ENCODE measurements around the gene GSG1L. TPM values are rescaled to one million over a fixed set of nuclear protein-coding genes. Genes with fewer than 3 reads are reported as not detected.

The GSG1L gene
- total and polyA plus RNA-seq, 2 of the 13 experiments (the other 11 are each of a cell fraction or from before 2014, with no cell fraction given): not detected

DNA sequence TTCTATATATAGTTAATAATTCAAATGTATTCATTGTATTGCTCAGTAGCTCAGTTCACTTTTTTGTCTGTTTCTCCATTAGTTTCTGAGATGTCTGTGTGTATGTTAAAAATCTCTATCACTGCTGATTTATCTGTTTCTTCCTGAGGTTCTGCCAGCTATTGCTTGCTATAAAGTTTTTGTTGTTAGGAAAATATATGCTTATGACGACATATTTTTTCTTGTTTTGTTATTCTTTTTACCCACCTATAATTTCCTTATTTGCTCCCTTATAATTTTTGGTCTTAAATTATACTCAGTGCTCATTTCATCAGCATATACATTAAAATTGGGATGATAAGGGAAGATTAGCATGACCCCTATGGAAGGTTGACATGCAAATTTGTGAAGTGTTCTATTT is 200.6 kb downstream of the GSG1L start:
- no peaks in the 10 kb centered on the region for H4K20me1 ChIP-seq (ENCODE audit: insufficient read depth, low read length)
- WGBS (ENCODE audit: low lambda C conversion rate): 7% methylated on average over 1 of the region's 1 CpG
- no peak overlapping the region for H3K4me3 ChIP-seq (replicated peaks in 1 of 3; ENCODE audit: insufficient read depth in 1 of 3, low read depth in 2 of 3, low read length in 3 of 3)
- CTCF ChIA-PET (ENCODE audit: low intra/inter-chr PET ratio, low total read pairs): no interaction called here
- intact Hi-C loops (cut with micrococcal nuclease; ENCODE audit: unreplicated experiment) (no loop called here), in situ Hi-C loops (cut with HindIII; ENCODE audit: extremely low pct_ligation_motif_present, low pct_unique_long_range_greater_than_20kb) (no loop called here)
- H3K27me3 ChIP-seq (ENCODE audit: control insufficient read depth in 1 of 2, insufficient read depth in 2 of 2, low read length in 2 of 2): peaks cover 0 to 11% of the 10 kb centered on the region in 2 experiments; a peak in 1 of 5 replicates
- H3K9me3 ChIP-seq (ENCODE audit: low read length): no peaks in the 10 kb centered on the region
- H3K4me1 ChIP-seq (ENCODE audit: insufficient read depth, low read length): no peaks in the 10 kb centered on the region
- TF ChIP-seq CREB1 (IDR thresholded peaks at IDR 0.05): peak; percentile 52; the same call in 1 of the 2 replicates
- no peak for TF ChIP-seq CREB1 (CRISPR knock-in tag; IDR thresholded peaks at IDR 0.05)
- TF ChIP-seq, protein P1, sequence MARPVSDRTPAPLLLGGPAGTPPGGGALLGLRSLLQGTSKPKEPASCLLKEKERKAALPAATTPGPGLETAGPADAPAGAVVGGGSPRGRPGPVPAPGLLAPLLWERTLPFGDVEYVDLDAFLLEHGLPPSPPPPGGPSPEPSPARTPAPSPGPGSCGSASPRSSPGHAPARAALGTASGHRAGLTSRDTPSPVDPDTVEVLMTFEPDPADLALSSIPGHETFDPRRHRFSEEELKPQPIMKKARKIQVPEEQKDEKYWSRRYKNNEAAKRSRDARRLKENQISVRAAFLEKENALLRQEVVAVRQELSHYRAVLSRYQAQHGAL (CRISPR knock-in tag; IDR thresholded peaks at IDR 0.05; ENCODE audit: not compliant biosample characterization): no peak
- peak; percentile 61 for TF ChIP-seq ATF7 (IDR thresholded peaks at IDR 0.05)
- TF ChIP-seq ATF7 (CRISPR knock-in tag; IDR thresholded peaks at IDR 0.05): no peak
- no peak overlapping the region for H2AFZ ChIP-seq (ENCODE audit: low read length)
- ATAC-seq (no peak), DNase-seq (ENCODE audit: low spot score) (no peak), FAIRE-seq (no peak)
- H3K4me2 ChIP-seq (ENCODE audit: low read depth, low read length): no peak overlapping the region
- no peak overlapping the region for H3K9ac ChIP-seq (ENCODE audit: insufficient read depth, low read depth, low read length)
- POLR2A ChIA-PET: no interaction called here
- no peaks in the 10 kb centered on the region for H3K36me3 ChIP-seq (replicated peaks in 1 of 2; ENCODE audit: control insufficient read depth in 1 of 2, insufficient read depth in 2 of 2, low read length in 2 of 2)
- no peak overlapping the region for H3K27ac ChIP-seq (ENCODE audit: extremely low read length, insufficient read depth, low read length)
- no TSS peak for BruUV-seq (replicated peaks)
- no peaks in the 10 kb centered on the region for H3K79me2 ChIP-seq (ENCODE audit: insufficient read depth, low read length)

DNA sequence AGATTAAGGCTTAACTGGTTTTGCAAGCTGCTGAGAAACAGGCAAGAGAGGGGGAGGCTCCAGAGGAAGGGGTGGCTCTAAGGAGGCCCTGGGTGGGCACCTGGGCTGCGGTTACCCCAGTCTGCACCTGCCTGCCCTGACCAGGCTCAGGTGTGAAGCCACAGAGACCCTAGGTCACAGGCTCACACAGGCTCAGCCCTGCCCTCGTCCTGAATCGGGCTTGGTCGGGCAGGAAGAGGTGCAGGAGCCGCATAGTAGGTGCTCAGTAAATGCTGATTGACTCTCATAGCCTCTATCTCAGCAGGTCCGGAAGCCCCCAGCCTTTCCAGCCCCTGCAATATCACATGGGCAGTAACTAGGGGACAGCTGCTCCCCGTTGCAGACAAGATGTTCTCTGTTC is 203.4 kb downstream of the GSG1L start:
- no peak overlapping the region for H3K9ac ChIP-seq (ENCODE audit: insufficient read depth, low read depth, low read length)
- ATAC-seq: no peak; the same call in 2 of the 3 replicates
- no peak overlapping the region for H3K4me2 ChIP-seq (ENCODE audit: low read depth, low read length)
- TF ChIP-seq ZNF557 (CRISPR knock-in tag; IDR thresholded peaks at IDR 0.05): no peak
- TF ChIP-seq FOXK2 (IDR thresholded peaks at IDR 0.05): no peak
- TF ChIP-seq SIN3A (IDR thresholded peaks at IDR 0.05; ENCODE audit: borderline replicate concordance, low read depth, low read length): no peak
- no peak for TF ChIP-seq GPN1 (CRISPR knock-in tag; IDR thresholded peaks at IDR 0.05; ENCODE audit: borderline replicate concordance)
- TF ChIP-seq, protein P2, sequence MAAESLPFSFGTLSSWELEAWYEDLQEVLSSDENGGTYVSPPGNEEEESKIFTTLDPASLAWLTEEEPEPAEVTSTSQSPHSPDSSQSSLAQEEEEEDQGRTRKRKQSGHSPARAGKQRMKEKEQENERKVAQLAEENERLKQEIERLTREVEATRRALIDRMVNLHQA (CRISPR knock-in tag; IDR thresholded peaks at IDR 0.05): no peak
- TF ChIP-seq ZNF3 (CRISPR knock-in tag; IDR thresholded peaks at IDR 0.05): no peak
- TF ChIP-seq ZFP1 (CRISPR knock-in tag; IDR thresholded peaks at IDR 0.05): no peak
- TF ChIP-seq, protein P3, sequence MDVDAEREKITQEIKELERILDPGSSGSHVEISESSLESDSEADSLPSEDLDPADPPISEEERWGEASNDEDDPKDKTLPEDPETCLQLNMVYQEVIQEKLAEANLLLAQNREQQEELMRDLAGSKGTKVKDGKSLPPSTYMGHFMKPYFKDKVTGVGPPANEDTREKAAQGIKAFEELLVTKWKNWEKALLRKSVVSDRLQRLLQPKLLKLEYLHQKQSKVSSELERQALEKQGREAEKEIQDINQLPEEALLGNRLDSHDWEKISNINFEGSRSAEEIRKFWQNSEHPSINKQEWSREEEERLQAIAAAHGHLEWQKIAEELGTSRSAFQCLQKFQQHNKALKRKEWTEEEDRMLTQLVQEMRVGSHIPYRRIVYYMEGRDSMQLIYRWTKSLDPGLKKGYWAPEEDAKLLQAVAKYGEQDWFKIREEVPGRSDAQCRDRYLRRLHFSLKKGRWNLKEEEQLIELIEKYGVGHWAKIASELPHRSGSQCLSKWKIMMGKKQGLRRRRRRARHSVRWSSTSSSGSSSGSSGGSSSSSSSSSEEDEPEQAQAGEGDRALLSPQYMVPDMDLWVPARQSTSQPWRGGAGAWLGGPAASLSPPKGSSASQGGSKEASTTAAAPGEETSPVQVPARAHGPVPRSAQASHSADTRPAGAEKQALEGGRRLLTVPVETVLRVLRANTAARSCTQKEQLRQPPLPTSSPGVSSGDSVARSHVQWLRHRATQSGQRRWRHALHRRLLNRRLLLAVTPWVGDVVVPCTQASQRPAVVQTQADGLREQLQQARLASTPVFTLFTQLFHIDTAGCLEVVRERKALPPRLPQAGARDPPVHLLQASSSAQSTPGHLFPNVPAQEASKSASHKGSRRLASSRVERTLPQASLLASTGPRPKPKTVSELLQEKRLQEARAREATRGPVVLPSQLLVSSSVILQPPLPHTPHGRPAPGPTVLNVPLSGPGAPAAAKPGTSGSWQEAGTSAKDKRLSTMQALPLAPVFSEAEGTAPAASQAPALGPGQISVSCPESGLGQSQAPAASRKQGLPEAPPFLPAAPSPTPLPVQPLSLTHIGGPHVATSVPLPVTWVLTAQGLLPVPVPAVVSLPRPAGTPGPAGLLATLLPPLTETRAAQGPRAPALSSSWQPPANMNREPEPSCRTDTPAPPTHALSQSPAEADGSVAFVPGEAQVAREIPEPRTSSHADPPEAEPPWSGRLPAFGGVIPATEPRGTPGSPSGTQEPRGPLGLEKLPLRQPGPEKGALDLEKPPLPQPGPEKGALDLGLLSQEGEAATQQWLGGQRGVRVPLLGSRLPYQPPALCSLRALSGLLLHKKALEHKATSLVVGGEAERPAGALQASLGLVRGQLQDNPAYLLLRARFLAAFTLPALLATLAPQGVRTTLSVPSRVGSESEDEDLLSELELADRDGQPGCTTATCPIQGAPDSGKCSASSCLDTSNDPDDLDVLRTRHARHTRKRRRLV (CRISPR knock-in tag; IDR thresholded peaks at IDR 0.05): no peak
- TF ChIP-seq NFATC3 (CRISPR knock-in tag; IDR thresholded peaks at IDR 0.05): no peak
- TF ChIP-seq ADNP (CRISPR knock-in tag; IDR thresholded peaks at IDR 0.05): no peak
- no peaks in the 10 kb centered on the region for H3K4me1 ChIP-seq (ENCODE audit: insufficient read depth, low read length)
- intact Hi-C loops (cut with micrococcal nuclease; ENCODE audit: unreplicated experiment): no loop called here
- FAIRE-seq: no peak
- ChIA-PET CTCF (ENCODE audit: low intra/inter-chr PET ratio, low total read pairs) (no interaction called here), POLR2A (no interaction called here)
- H3K79me2 ChIP-seq (ENCODE audit: insufficient read depth, low read length): no peaks in the 10 kb centered on the region
- no peak overlapping the region for H2AFZ ChIP-seq (ENCODE audit: low read length)
- H3K27me3 ChIP-seq (ENCODE audit: control insufficient read depth in 1 of 2, insufficient read depth in 2 of 2, low read length in 2 of 2): peaks cover 0 to 17% of the 10 kb centered on the region in 2 experiments; a peak in 2 of 5 replicates
- no peaks in the 10 kb centered on the region for H4K20me1 ChIP-seq (ENCODE audit: insufficient read depth, low read length)
- no peaks in the 10 kb centered on the region for H3K9me3 ChIP-seq (ENCODE audit: low read length)
- no TSS peak for BruUV-seq (replicated peaks)
- no peak overlapping the region for H3K4me3 ChIP-seq (replicated peaks in 1 of 3; ENCODE audit: insufficient read depth in 1 of 3, low read depth in 2 of 3, low read length in 3 of 3)
- H3K27ac ChIP-seq (ENCODE audit: extremely low read length, insufficient read depth, low read length): no peak overlapping the region
- in situ Hi-C loops (cut with HindIII; ENCODE audit: extremely low pct_ligation_motif_present, low pct_unique_long_range_greater_than_20kb): no loop called here
- WGBS (ENCODE audit: low lambda C conversion rate): 31% methylated on average over 6 of the region's 7 CpGs
- no peaks in the 10 kb centered on the region for H3K36me3 ChIP-seq (replicated peaks in 1 of 2; ENCODE audit: control insufficient read depth in 1 of 2, insufficient read depth in 2 of 2, low read length in 2 of 2)
- DNase-seq (ENCODE audit: low spot score): no peak

Data from HepG2 (cell line).